Mammary epithelial cell (primary cell): Measurements from ENCODE around the gene SULT1E1.

Experiments used
- CTCF ChIP-seq, 2 donors: IDR thresholded peaks in 1 of 2; conservative IDR thresholded peaks in 1 of 2; 2 replicates each; pipeline ENCODE4 v1.5.1; 2011 to 2012; ENCODE audit warnings: inconsistent platforms in 2 of 2, low read length in 2 of 2, mild to moderate bottlenecking in 2 of 2, control low read depth in 1 of 2, low read depth in 1 of 2; ENCODE audit not compliant: insufficient read depth in 1 of 2; ENCODE audit errors: extremely low read depth in 1 of 2
- EZH2 ChIP-seq: IDR thresholded peaks from 2 replicates; pipeline ENCODE4 v1.6.1; 2012; ENCODE audit warnings: low read length, inconsistent platforms, borderline replicate concordance

- TF ChIP-seq CTCF (conservative IDR thresholded peaks at IDR 0.05 in 1 of 2, IDR thresholded peaks at IDR 0.05 in 1 of 2; ENCODE audit: extremely low read depth in 1 of 2, insufficient read depth in 1 of 2, low read depth in 1 of 2, low read length in 2 of 2) (no peak), EZH2 (no peak)
Observed at GRCh38 chr4:69823048-69823447, 36.9 kb downstream of the SULT1E1 start.
